Stimulated activated CD8-positive, alpha-beta memory T cell treated with anti-CD3 and anti-CD28 coated beads, Interleukin-12 subunit alpha, Interleukin-12 subunit beta, amount 100 ng/mL, for 24 hours (primary cell): ENCODE results near the gene BCR.

Source experiments
- DNase-seq: peaks from one replicate; pipeline ENCODE4 v3.0.0-alpha.2; 2020; ENCODE audit errors: extremely low read depth

Gene BCR

DNA sequence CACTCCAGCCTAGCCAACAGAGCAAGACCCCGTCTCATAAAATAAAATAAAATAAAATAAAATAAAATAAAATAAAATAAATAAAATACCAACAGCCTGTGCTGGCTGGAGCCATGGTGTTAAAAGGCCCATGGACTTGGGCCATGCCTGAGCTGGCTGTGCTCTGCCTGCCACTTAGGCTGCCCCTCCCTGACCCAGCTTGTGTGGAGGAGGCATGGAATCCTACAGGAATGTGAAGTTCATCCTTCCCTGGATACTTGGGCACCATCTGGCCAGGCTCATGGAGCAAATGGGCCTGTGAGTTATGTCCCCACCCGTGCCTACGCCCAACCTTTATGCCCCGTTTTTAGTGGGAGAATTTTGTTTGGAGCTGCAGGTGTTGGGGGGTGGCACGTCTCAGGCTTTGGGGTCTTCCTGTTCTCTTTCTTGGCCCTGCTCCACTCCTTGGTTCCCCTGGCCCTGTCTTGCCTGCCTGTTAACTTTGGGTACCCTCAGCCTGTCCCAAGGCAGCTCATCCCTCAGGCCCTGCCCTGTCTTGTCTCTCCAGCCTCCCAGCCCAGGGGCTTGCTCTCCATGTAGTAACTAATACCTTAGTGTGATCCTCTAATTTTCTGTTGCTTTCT lies 51.3 kb downstream of the BCR start:
- DNase-seq = no peak

DNA sequence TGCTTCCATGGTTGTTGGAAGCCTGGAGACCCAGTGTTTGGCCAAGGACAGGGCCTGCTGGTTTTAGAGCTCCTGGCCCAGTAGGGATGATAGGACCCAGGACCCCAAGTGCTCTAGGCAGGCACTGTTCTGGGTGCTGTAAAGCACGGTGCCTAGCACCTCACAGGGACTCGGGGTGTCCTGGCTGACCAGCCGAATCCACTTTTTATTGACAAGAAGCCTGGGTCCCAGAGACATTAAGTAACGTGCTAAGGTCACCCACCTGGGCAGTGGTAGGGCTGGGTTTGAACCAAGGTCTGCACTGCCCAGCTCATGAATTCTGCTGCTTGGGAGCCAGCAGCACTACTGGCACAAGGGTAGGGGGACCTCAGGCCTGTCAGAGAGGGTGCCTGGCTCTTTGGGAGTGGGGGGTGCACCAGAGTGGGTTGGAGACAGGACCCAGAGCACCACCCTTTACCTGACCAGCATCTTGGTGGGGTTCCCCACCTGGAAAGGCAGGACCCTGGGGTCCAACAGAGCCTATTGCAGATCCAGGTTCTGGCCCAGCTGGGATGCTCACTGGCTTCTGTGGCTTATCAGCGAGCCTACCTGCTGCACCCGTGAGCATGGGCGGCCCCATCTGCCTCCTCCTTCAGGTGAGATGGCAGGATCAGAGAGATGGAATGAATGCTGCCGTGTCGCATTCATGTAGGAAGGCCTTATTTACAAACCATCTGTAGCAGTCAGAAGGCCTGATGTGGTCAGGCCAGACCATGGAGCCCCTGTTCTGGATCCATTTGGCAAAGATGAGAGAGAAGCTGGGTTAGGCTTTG lies 52.0 kb downstream of the BCR start:
- DNase-seq = no peak

DNA sequence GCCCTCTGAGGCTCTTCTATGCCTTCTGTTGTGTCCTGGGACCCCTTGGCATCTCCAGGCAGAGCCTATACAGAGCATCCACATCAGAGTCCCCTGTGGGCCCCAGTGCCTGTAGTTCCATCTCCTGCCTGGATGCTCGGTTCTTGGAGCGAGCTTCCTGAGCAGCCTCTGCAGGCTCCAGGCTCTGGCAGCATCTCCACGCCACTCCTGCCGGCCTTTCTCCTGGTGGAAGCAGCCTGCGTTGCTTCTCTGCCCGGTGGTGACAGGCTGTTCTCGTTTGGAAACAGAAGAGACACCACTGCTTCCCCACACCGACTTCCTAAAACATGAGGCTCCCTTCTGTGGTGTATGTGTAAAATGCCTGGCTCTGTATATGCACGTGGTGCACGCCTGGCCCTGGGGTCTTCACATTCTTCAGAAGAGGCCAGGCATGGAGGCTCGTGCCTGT lies 52.8 kb downstream of the BCR start:
- DNase-seq = no peak

DNA sequence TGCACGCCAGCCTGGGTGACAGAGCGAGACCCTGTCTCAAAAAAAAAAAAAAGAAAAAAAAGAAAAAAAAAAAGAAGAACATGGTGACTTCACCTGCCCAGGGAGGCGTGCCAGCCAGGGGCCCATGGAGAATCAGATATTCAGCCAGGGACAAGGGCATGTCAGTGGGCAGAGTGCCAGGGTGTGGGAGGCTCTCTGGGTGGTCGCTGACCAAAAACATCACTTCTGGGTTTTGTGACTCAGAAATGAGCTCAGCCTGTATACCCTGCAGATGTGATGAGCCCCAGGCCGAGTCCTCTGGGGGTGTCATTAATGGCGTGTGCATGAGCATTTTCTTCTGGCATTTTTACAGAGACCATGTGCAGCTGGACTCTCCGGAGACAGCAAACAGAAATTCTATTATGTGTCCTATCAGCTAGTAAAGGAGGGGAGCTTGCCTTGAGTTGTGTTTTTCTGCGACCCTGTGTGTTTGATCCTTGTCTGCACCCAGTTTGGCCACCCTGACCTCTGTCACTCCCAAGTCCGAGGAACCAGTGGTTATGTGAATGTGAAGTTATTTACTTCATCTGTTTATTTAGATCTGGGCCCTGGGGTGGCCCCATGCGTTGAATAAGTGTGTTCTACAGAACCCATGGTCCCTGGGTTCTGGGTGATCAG lies 53.6 kb downstream of the BCR start:
- DNase-seq = no peak

DNA sequence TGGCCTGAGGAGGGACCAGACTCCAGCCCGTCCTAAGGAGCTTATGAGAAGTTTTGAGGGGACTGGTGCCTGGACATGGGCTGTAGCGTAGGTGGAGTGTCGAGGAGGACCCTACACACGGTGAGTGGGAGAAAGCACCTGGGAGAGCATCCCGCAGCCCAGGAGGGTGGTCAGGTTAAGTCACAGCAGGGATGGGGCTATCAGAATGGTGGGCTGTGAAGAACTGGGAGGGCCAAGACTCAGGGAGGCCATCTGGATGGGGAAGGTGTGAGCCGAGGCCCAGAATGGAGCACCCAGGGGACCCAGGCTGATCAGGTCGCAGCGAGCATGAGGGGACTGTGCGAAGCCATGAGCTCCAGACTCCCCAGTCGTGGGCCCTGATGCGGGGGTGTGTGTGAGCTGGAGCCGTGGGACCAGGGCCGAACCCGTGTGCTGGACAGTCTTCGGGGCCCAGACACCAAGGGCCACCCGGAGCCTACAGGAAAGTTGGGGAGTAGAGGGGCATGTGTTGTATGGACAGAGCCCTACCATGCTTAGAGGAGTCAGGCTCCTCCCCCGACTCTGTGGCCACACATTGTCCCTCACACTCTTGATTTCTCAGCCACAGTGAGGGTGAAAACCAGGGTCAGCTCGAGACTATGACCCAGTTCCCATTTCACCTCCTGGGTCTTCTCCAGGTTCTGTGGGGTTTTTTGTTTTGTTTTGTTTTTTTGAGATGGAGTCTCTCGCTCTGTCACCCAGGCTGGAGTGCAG lies 54.3 kb downstream of the BCR start:
- DNase-seq = no peak

DNA sequence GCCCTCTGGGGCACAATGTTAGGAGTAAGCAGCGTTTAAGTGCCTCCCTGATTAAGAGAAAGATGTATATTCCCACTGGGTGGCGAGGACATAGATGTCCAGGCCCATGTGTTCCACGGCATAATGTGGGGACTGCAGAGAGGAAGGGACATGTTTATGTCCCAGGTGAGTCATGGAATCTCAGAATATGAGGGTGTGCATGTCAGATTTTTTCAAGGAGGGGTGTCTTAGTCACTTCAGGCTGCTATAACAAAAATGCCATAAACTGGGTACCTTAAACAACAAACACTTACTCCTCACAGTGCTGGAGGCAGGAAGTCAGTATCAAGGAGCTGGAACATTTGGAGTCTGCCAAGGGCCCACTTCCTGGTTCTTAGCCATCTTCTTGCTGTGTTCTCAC lies 55.1 kb downstream of the BCR start:
- no peak for DNase-seq

DNA sequence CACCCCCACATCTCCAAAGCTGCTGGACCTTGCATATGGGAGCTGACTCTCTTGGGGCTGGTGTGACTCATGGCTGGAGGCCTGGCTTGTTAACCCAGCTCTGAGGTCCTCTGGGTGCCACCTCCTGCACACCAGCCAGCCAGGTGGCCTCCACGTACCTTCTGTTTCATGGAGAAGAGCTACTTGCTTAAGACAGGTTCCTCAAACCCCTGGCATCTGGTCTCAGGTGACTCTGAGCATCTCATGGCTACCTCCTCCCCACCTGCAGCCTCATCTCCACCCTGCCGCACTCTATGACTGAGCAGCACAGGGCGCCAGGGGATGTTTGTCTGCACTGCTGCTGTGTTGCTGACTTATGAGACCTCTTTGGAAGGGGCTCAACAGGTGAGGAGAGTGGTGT lies 55.7 kb downstream of the BCR start:
- no peak for DNase-seq

DNA sequence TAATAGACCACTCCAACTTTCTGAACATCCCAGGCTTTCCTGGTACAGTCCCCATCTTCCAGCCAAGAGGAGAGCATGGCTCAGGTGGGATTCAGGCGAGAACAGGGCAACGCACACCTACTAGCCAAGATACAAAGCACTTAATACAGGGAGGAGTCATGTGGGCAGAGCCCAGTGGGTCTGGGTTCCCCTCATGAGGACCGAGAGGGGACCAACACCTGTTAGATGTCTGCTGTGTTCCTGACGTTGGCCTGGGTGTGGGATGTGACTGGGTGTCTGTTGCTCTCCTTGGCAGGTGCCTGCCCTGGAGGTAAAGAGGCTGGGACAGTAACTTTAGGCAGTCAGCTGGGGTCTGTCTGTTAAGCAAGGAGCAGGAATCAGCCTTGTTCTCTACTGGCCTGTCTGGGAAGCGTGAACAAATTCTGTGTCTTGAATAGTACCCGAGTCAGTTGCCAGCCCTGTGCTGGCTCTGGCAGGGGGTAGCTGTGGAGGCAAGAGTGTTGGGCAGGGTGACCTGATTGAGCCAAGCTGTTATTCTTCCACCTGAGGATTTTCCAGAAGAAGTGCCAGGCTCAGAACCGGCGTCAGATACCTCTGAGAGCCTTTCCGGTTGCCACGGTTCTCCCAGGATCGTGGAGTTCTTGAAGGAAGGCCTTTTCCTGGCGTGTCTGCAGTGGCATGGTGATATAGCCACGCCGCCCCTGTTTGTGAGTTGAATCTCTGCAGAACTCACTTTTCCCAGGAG lies 56.3 kb downstream of the BCR start:
- DNase-seq = no peak

DNA sequence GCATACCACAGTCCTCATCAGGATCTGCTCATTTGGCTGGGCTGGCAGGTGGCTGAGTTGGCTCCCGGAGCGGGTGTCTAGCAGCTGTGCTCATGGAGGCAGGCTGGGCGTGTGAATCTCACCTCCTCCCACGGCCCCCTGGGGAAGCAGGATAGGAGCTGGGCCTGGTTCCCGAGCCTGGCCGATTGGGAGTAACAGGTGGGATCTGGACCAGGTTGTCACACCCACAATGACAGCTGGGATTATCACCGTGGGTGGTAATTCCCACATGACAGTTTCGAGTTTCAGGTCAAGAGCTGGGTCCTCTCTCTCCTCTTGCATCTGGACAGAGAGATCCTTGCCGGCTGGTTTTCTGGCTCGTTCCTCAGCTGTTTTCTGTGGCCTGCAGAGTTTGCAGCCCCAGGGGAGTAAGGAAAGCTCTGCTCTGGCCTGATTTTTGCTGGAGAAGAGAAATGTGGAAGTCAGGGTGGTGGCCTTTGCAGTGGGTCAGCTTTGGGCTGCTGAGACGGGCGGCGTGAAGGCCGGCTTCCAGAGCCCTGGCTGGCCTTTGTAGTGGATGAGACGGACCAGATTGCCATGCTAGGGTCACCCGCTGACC lies 57.0 kb downstream of the BCR start:
- no peak for DNase-seq

DNA sequence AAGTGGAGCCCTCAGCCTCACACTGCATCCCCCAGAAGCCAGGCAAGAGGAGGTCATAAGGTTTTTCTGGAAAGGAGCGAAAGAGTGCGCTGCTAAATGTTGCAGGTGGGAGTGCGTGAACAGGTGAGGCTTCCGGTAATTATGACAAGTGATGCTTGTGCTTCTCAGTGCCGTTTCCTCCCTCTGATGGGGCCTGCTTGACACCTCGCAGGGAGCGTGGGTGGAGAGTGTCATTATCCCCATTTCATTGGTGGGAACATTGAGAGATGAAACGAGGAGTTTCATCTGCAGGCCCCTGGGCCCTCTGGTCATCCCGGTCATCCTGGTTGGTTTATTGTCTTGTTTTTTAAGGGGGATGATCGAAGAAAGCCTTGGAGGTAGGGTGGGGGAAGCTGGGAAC lies 57.5 kb downstream of the BCR start:
- no peak for DNase-seq

DNA sequence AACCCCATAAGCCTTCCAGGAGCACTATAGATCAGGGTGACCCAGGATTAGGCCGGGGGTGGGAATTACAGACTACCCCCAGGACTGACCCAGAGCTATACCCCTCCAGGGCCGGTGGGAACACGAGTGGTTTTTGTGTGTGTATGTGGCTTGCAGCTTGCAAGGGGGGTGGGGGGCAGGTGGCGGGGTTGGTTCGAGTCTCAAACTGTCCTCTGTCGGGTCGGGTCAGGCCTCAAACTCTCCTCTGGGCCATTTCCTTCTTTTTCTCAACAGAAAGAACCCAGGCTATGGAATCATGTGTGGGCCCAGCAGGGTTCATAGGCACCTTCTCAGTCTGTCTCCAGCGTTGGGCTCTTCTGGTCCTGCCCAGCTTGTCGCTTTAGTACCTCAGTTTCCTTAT lies 58.4 kb downstream of the BCR start:
- no peak for DNase-seq

DNA sequence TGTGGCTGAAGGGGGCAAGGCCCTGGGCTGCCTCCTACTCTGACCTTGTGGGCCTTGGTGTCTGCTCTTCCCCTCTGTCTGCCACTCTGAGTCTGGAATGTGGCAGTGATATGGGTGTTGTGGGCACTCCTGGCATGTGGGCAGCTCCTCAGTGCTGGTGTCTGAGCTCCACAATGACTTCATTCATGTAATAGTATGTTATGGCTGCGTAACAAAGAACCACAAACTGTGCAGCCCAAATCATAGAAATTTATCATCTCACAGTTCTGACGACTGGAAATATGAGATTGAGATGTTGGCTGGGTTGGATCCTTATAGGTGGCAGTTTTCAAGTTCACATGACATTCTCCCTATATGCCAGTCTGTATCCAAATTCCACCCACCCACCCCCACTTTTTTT lies 59.1 kb downstream of the BCR start:
- no peak for DNase-seq

DNA sequence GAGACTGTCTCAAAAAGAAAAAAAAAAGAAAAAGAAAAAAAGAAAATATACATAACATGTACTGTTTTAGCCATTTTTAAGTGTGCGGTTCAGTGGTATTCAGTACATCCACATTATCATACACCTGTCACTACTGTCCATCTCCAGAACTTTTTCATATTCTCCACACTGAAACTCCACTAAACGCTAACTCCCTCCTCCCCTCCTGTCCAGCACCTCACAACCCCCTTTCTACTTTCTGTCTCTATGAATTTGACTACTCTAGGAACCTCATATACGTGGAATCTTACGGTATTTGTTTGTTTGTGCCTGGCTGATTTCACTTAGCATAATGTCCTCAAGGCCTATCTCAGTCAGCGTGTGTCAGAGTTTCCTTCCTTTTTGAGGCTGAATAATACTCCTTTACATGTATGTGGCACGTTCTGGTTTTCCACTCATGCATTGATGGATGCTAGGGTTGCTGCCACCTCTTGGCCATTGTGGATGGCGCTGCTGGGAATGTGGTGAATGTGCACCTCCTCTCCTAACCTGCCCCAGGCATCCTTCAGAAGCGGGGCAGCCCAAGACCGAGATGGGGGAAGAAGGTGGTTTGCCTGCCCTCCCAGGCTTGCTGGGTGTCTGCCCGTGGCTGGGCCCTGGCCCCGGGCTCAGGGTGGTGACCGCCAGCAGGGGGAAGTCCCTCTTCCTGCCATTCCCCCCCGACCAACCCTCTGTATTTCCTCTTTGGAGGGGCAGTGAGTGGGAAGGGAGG lies 60.5 kb downstream of the BCR start:
- DNase-seq = no peak

DNA sequence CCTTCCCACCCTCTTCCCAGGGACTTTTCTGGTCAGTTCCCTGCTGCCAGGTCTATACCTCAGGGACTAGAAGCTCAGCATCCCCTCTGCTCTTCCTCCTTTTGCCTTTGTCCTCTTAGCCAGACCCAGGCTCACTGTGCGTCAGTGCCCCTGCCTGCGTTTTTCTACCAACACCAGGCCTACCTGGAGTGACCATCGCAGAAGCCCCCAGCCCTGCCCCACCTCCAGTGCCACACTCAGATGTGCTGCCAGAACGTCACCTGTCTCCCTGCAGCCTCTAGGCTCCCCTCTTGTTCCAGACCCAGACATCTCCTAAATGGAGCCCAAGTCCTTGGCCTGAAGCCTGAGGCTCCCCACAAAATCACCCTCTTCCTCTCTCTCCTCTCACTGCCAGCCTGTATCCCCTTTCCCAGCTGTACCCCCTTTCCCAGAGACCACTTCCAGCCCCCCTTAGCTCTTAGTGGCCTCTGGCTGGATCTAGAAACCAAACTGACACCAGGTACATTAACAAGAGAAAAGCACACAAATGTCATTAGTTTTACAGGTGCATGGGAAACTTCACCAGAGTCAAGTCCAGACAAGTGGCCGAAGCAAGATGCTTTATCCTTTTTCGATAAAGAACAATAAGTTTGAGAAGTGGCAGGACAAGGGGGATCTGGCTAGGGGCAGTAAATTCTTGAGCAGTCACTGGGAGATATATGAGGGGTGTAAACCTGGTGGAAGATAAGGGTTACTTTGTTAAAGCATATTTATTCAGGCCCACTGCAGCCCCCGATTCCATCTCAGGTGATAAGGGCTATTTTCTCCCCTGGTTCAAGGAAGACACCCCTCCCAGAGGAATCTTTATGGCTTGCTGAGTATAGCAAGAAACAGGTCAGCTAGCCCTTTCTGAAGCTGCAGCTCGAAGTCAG lies 61.5 kb downstream of the BCR start:
- DNase-seq = no peak

DNA sequence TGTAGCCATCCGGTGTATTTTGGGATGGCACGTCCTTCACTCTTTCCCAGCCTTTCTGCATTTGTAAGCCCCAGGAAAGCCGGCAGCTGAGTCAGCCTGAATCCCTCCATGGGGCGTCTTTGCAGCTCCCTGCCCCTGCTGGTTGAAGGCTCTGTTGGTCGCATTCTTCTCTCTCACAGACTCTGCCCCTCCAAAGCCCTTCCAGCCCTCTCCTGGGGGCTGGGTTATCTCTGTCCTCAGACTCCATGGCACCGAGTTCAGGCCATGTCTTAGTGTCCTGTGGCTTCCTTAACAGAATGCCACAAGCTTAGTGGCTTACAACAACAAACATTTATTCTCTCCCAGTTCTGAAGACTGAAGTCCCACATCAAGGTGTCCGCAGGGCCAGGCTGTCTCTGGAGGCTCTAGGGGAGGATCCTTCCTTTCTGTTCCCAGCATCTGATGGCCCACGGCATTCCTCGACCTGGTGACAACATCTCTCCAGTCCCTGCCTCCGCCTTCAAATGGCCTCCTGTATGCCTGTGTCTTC lies 62.2 kb downstream of the BCR start:
- DNase-seq = no peak

DNA sequence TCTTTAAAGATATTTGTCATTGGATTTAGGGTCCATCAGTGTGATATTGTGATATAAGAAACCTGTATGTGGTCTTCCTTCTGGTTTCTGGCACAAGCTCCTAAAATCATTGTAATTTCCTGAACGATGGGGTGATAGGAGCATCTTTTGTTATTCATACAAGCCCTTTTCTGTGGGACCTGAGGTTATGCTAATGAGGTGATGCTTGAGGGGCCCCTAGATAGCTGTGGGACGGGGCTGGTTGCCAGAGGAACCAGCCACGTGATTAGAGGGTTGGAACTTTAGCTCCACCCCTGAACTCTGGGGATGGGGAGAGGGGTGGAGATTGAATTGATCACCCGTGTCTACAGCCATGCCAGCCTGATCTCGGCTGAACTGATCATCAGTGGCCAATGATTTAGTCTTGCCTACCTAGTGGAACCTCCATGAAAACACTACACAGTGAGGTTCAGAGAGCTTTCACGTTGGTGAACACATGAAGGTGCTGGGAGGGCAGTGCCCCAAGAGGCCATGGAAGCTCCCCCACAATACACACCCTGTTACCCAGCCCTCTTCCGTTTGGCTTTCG lies 62.8 kb downstream of the BCR start:
- DNase-seq = no peak

DNA sequence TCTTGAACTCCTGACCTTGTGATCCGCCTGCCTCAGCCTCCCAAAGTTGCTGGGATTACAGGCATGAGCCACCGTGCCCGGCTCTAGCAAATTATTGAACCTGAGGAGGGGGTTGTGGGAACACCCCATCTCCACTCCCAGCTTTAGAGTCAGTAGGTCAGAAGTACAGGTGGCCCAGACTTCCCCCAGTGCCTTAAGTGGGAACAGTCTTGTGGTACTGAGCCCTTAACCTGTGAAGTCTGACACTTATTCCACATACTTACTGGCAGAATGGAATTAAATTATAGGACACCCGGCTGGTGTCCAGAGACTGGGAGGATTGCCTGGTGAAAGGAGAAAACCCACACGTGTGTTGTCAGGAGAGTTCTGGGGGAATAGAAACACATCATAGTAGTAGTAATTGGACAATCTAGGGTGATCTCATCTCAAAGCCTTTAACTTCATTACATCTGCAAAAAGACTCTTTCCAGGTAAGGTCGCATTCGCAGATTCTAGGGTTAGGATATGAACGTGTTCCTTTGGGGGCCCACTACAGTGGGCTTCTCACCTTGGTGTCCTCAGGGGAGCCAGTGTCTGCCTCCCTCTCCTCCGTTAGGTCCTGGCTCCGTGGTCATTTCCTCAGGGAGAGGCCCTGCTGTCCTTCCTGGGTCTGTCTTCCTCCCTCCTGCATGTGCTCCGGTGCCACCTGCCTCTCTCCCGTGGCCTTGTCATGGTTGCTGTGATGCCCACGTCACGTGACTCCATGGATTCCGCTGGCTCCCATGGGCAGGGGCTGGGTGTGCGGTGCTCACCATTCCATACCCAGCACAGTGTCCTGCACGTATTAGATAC lies 63.8 kb downstream of the BCR start:
- no peak for DNase-seq

DNA sequence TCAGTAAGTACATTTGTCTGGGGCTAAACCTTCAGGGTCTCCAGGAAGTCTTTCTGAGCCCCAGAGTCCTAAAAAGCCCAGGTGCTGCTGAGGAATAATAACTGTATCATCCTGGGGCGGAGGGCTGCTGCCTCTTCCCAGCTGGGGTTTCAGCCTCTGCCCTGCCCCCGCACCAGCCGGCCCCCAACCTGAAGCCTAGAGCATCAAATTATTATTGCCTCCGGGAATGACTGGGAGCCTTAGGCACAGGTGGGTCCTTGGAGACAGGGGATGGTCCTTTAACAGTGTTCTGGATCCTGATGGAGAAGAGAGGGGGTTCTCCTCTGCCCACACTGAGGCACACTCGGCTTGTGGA lies 64.4 kb downstream of the BCR start:
- DNase-seq = no peak
